ENCODE data around the gene EPB41L4A. TPM values are rescaled to one million over a fixed set of nuclear protein-coding genes. Genes with fewer than 3 reads are reported as not detected.

Gene EPB41L4A
- polyA plus RNA-seq, 1 donor from 2014 or later: 7.4 TPM

DNA sequence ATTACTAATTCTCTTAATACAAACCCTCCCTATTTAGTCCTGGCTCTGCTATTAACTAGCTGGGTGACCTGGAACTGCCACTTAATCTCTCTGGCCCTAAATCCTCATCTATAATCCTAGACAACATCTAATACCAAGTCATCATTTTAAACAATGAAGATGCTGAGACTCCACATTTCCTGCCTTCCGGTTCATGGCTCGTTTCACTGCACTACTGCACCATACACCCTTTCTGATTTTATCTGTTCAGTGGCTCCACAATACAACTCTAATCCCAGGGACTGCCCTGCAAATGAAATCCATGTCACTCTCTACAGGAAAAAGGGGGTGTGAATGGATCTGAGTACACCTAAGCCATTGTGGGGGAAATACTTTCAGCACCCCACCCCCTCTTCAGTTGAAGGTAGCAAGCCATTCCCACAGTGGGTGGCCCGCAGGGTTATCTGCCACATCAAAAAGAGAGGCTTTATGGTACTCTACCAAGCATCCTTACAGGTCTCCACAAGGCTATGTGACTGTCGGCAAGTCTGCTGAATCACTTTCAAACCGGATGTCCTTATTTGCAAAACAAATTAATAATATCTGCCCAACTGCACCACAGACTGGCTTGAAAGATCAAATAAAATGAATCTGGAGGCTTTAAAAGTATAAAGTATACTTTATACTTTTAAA is 89.5 kb downstream of the EPB41L4A start:
- no peaks in the 10 kb centered on the region for H3K79me2 ChIP-seq (replicated peaks; ENCODE audit: insufficient read depth, low read length)
- H3K36me3 ChIP-seq (ENCODE audit: insufficient read depth, low read length): no peaks in the 10 kb centered on the region
- no peak overlapping the region for H3K4me3 ChIP-seq (ENCODE audit: low read length)
- no peak overlapping the region for H3K27ac ChIP-seq (ENCODE audit: low read length)
- H3K9ac ChIP-seq (ENCODE audit: low read length): no peak overlapping the region
- H3F3A ChIP-seq (ENCODE audit: insufficient read depth, low read length, poor library complexity, severe bottlenecking): peaks cover 8% of the 10 kb centered on the region
- no peaks in the 10 kb centered on the region for H3K9me2 ChIP-seq (ENCODE audit: insufficient read depth, low read length)
- no peak overlapping the region for H3K4me2 ChIP-seq (ENCODE audit: low read length)
- H4K20me1 ChIP-seq (ENCODE audit: insufficient read depth): no peaks in the 10 kb centered on the region
- no peaks in the 10 kb centered on the region for H3K27me3 ChIP-seq (ENCODE audit: insufficient read depth, low read depth, low read length)
- TF ChIP-seq EZH2 (IDR thresholded peaks at IDR 0.05; ENCODE audit: borderline replicate concordance, insufficient read depth, low read length, poor library complexity, severe bottlenecking) (no peak), RAD21 (conservative IDR thresholded peaks at IDR 0.05) (no peak), POLR2AphosphoS5 (IDR thresholded peaks at IDR 0.05) (no peak), TAF1 (IDR thresholded peaks at IDR 0.05; ENCODE audit: low read depth) (no peak), EP300 (conservative IDR thresholded peaks at IDR 0.05; ENCODE audit: poor library complexity, severe bottlenecking) (no peak), SMC3 (conservative IDR thresholded peaks at IDR 0.05; ENCODE audit: poor library complexity) (no peak), REST (IDR thresholded peaks at IDR 0.05; ENCODE audit: borderline replicate concordance) (no peak), MXI1 (conservative IDR thresholded peaks at IDR 0.05; ENCODE audit: poor library complexity, severe bottlenecking) (no peak)
- TF ChIP-seq, protein P1, sequence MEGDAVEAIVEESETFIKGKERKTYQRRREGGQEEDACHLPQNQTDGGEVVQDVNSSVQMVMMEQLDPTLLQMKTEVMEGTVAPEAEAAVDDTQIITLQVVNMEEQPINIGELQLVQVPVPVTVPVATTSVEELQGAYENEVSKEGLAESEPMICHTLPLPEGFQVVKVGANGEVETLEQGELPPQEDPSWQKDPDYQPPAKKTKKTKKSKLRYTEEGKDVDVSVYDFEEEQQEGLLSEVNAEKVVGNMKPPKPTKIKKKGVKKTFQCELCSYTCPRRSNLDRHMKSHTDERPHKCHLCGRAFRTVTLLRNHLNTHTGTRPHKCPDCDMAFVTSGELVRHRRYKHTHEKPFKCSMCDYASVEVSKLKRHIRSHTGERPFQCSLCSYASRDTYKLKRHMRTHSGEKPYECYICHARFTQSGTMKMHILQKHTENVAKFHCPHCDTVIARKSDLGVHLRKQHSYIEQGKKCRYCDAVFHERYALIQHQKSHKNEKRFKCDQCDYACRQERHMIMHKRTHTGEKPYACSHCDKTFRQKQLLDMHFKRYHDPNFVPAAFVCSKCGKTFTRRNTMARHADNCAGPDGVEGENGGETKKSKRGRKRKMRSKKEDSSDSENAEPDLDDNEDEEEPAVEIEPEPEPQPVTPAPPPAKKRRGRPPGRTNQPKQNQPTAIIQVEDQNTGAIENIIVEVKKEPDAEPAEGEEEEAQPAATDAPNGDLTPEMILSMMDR (IDR thresholded peaks at IDR 0.05; ENCODE audit: poor library complexity, severe bottlenecking): no peak
- no peaks in the 10 kb centered on the region for H3K9me3 ChIP-seq (ENCODE audit: low read length)
- no peak overlapping the region for H2AFZ ChIP-seq (ENCODE audit: low read depth, low read length)

DNA sequence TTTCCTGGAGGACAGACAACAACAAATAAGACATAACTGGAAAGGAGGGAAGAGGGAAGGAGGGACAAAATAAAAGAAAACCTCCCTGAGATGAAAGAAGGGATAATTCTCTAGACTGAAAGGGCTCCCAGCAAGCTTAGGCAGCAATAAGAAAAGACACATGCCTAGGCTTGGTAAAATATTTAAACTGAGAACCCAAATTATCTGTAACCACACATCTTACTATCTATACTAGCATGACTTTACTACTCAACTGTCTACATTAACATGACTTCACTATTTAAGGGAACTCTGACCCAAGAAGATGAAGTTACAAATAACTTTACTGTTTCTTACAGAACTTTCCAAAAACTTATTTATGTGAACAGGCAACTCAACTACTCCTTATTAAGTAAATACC is 95.9 kb downstream of the EPB41L4A start:
- Histone ChIP-seq H3K9me2 (ENCODE audit: insufficient read depth, low read length) (no peaks in the 10 kb centered on the region), H3K79me2 (replicated peaks; ENCODE audit: insufficient read depth, low read length) (no peaks in the 10 kb centered on the region), H3K9me3 (ENCODE audit: low read length) (no peaks in the 10 kb centered on the region), H3K4me2 (ENCODE audit: low read length) (no peak overlapping the region), H3K27ac (ENCODE audit: low read length) (no peak overlapping the region), H4K20me1 (ENCODE audit: insufficient read depth) (no peaks in the 10 kb centered on the region), H3K4me3 (ENCODE audit: low read length) (no peak overlapping the region), H2AFZ (ENCODE audit: low read depth, low read length) (no peak overlapping the region), H3K27me3 (ENCODE audit: insufficient read depth, low read depth, low read length) (no peaks in the 10 kb centered on the region), H3K9ac (ENCODE audit: low read length) (no peak overlapping the region), H3F3A (ENCODE audit: insufficient read depth, low read length, poor library complexity, severe bottlenecking) (no peaks in the 10 kb centered on the region), H3K36me3 (ENCODE audit: insufficient read depth, low read length) (no peaks in the 10 kb centered on the region)
- TF ChIP-seq TAF1 (IDR thresholded peaks at IDR 0.05; ENCODE audit: low read depth) (no peak), RAD21 (conservative IDR thresholded peaks at IDR 0.05) (no peak), POLR2AphosphoS5 (IDR thresholded peaks at IDR 0.05) (no peak), EP300 (conservative IDR thresholded peaks at IDR 0.05; ENCODE audit: poor library complexity, severe bottlenecking) (no peak), EZH2 (IDR thresholded peaks at IDR 0.05; ENCODE audit: borderline replicate concordance, insufficient read depth, low read length, poor library complexity, severe bottlenecking) (no peak), REST (IDR thresholded peaks at IDR 0.05; ENCODE audit: borderline replicate concordance) (no peak), MXI1 (conservative IDR thresholded peaks at IDR 0.05; ENCODE audit: poor library complexity, severe bottlenecking) (no peak)
- TF ChIP-seq, protein P1 (IDR thresholded peaks at IDR 0.05; ENCODE audit: poor library complexity, severe bottlenecking): no peak

Data from neural cell (in vitro differentiated cells).